T-helper 2 cell (primary cell): ENCODE measurements around the gene MYBPHL.

Experiments used
- DNase-seq, 5 experiments: peaks; one replicate each; pipeline versions ENCODE4 v3.0.0 to v3.0.0-alpha.2; 2012 to 2022

Gene MYBPHL

DNA sequence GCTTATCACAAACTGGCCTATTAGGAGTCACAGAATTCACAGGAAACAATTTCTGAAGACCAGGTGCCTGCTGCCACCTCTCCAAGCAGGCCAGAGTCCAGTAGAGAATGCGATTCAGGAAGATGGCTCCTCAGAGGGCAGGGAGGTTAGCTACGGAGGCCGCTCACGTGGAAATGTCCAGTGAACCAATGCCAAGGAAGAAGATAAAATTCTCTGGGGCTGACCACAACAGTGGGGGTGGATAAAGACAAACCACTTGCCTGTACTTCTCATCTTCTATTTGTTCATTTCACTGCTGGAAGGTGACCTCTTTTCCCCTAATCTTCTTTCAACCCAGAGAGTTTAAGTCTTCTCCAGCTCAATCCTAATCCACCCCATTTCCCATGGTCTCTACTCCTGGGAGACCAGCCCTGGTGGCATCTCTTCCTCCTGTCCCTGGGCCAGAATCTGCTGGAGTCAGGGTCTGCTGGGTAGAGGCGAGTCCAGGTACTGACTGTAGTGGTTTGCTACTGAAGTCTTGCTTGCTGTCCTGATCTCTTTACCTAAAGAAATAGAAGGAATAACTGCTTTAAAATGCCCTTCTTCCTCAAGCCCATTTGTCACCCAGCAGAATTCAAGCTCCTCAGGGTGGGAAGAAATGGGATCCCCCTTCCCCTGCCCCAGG, 27.1 kb downstream of the MYBPHL start:
- no peak for DNase-seq

DNA sequence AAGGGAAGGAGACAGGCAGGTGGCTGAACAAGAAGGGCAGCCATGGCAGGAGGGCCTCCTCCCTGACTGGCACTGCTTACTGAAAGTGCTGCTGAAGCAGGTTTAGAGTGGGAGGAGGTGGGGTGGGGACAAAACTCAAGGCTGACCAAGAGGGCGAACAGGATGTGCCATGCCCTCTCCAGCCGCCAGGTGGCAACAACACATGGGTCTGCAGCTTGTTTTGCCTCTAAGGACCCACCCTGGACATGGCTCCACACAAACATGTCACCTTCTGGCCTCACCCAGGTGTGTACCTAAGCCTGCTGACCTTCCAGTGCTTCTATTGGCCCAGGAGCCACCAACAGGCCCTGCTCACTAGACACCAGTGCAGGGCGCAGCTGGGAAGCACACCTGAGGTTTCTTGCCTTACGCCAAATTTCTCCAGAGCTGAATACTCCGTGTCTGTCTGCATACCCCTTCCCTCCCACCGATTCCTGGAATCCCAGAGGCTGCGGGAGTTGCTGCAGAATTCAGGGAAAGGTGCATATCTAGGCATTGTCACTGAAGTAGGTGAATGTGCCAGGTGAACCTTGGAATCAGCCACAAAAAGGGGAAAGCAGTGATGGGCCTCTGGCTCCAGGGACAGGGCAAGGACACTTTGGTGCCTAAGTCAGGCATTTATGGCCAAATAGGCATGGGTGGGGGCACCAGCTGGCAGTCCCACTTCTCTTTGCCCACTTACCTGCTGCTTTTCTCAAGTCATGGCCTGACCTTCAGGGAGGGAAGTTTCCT, 29.2 kb downstream of the MYBPHL start:
- DNase-seq, result peak in 4 of 5 experiments; percentile 28 to 66 (median 52)

DNA sequence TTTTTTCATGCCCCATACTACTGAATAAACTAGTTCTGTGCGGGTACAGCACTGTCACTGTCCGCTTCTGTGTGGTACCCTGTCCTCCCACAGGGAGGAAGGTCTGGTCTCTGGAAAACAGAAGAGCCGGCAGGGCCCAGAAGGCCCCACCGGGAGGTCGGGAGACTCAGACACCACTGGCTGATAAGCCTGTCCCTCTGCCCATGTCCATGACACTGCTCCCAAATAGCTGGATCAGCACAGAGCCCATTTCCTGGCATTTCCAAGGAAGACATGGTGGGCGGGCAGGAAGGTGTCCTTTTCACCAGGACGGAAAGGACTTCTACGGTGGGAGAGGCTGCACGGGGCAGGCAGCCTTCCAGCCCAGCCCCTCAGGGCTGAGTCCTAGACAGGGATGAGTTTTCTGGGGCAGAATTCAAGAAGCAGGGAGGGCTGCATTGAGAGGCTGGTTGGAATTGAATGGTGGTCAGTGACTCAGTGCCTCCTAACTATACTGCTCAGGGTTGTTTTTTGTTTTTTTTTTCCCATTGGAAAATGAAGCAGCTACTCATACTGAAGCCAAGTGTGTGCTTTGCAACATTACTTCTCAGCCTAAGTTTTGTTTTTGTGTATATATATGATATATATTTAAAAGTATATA, 31.0 kb downstream of the MYBPHL start:
- DNase-seq, result no peak

DNA sequence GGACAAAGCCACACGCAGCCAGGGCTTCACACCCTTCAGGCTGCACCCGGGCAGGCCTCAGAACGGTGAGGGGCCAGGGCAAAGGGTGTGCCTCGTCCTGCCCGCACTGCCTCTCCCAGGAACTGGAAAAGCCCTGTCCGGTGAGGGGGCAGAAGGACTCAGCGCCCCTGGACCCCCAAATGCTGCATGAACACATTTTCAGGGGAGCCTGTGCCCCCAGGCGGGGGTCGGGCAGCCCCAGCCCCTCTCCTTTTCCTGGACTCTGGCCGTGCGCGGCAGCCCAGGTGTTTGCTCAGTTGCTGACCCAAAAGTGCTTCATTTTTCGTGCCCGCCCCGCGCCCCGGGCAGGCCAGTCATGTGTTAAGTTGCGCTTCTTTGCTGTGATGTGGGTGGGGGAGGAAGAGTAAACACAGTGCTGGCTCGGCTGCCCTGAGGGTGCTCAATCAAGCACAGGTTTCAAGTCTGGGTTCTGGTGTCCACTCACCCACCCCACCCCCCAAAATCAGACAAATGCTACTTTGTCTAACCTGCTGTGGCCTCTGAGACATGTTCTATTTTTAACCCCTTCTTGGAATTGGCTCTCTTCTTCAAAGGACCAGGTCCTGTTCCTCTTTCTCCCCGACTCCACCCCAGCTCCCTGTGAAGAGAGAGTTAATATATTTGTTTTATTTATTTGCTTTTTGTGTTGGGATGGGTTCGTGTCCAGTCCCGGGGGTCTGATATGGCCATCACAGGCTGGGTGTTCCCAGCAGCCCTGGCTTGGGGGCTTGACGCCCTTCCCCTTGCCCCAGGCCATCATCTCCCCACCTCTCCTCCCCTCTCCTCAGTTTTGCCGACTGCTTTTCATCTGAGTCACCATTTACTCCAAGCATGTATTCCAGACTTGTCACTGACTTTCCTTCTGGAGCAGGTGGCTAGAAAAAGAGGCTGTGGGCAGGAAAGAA, 32.0 kb downstream of the MYBPHL start:
- no peak for DNase-seq

DNA sequence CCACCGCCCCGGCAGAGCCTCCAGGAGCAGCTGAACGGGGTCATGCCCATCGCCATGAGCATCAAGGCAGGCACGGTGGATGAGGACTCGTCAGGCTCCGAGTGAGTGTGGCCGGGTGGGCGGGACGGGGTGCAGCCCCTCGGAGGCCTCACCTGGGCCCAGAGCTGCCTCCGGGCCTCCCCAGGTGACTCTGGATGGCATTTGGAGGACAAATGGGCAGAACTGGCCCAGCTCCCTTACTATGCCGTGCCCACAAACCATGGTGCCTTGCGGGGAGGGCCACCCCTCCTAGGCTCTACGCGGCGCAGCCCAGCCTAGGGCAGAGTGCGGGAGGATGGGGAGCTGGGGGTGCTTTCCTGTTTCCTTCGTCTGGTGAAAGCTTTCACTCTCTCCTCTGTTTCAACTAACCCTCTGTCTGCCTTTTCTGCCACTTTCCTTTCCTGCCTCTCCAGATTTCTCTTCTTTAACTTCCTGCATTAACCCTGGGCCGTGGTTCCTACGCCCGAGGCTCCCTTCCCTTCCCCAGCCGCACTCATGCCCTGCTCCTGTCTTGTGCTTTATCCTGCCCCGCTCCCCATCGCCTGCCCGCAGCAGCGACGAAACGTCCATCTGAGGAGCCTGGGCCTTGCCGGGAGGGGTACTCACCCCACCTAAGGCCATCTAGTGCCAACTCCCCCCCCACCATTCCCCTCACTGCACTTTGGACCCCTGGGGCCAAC, 33.1 kb downstream of the MYBPHL start:
- DNase-seq, result no peak

DNA sequence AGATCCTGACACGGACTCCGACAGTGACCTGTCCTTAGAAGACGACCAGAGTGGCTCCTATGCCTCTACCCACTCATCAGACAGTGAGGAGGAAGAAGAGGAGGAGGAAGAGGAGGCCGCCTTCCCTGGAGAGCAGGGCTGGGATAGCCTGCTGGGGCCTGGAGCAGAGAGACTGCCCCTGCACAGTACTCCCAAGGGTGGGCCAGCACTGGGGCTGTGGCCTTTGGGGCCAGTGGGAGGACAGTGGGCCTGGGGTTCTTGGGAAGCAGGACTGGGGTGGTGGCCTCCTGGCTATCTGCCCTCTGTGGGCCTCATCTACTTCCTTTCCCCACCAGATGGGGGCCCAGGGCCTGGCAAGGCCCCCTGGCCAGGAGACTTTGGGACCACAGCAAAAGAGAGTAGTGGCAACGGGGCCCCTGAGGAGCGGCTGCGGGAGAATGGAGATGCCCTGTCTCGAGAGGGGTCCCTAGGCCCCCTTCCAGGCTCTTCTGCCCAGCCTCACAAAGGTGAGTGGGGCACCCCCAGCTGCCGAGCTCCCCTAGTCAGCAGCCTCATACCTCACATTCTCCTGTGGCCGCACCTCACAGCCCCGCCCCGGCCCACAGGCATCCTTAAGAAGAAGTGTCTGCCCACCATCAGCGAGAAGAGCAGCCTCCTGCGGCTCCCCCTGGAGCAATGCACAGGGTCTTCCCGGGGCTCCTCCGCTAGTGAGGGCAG, 33.8 kb downstream of the MYBPHL start:
- no peak for DNase-seq

DNA sequence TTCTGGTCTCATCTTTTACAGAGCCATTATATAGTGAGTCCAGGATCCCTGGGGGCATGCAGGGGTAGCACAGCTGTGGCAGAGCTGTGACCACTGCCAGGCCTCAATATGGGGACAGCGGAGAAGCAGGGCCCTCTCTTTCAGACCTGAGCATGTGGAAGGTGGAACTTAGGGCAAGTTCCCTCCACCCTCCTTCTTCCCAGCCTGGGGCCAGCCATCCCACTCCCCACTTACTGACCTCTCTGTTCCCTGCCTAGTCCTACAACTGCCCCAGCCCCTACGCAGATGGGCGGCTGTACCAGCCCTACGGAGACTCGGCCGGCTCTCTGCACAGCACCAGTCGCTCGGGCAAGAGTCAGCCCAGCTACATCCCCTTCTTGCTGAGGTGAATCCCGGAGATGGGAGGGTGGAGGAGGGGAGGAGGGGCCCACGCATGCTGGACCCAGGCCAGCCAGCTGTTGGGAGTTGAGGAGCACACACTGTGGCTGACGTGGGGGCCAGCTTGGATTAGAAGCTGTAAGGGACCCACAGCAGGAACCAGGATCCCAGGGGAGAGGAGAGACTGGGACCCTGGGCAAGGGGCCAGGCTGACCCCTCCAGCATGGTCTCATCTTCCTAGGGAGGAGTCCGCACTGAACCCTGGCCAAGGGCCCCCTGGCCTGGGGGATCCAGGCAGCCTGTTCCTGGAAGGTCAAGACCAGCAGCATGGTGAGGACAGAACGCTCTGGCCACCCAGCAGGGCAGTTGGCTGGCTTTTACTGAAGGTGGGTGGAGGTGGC, 34.6 kb downstream of the MYBPHL start:
- no peak for DNase-seq

DNA sequence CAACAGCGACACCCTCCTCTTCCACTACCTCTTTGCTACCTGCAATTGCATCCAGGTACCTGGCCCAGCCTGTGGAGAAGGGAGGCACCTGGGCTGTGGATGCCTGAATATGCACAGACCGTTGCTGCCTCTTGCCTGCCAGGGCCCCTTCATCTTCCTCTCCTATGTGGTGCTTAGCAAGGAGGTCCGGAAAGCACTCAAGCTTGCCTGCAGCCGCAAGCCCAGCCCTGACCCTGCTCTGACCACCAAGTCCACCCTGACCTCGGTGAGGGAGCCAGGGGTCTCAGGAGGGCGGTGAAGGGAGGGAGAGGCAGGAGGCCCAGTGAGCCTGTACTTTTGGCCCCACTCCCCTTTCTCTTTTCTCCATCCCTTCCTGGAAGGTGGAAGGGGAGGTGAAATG, 35.4 kb downstream of the MYBPHL start:
- no peak for DNase-seq

DNA sequence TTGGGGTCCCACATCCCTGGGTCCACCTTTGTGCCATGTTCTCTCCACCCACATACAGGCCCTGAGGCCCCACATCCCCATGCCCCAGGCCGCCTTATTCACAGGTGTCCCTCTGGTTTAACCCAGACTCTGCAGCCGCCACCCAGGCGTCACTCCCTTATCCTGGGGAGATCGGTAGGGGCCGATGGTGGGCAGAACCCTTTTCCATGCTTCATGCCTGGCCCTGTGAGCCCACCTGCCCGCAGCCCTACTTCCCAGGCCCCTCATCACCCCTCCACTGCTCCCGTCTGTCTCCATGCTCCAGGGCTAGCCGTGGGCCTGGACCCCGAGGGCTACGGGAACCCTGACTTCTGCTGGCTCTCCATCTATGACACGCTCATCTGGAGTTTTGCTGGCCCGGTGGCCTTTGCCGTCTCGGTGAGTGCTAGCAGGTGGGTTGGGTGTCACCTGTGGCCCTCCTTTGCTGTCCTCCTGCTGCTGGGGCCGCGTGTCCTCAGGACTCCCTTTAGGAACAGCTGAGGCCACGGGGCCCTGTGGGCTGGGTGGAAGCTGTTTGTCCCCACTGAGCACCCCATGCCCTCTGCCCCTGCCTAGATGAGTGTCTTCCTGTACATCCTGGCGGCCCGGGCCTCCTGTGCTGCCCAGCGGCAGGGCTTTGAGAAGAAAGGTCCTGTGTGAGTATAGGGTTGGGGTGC, 36.0 kb downstream of the MYBPHL start:
- no peak for DNase-seq

DNA sequence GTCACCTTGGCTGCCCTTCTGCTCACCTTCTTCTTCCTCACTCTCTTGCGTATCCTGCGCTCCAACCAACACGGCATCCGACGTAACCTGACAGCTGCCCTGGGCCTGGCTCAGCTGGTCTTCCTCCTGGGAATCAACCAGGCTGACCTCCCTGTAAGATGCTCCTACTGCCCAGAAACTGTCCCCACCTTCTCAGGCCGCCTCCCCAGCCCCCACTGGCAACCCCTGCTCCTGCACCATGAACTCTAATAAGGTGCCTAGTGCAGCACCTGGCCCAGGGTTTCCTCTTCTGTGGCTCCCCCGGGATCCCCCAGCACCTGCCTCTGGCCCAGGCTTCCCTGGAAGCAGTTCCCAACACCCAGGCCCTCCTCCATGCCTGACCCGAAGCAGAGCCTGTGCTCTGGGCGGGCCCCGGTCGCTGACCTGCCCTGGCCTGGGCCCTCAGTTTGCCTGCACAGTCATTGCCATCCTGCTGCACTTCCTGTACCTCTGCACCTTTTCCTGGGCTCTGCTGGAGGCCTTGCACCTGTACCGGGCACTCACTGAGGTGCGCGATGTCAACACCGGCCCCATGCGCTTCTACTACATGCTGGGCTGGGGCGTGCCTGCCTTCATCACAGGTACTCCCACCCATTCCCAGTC, 36.7 kb downstream of the MYBPHL start:
- DNase-seq, result no peak

DNA sequence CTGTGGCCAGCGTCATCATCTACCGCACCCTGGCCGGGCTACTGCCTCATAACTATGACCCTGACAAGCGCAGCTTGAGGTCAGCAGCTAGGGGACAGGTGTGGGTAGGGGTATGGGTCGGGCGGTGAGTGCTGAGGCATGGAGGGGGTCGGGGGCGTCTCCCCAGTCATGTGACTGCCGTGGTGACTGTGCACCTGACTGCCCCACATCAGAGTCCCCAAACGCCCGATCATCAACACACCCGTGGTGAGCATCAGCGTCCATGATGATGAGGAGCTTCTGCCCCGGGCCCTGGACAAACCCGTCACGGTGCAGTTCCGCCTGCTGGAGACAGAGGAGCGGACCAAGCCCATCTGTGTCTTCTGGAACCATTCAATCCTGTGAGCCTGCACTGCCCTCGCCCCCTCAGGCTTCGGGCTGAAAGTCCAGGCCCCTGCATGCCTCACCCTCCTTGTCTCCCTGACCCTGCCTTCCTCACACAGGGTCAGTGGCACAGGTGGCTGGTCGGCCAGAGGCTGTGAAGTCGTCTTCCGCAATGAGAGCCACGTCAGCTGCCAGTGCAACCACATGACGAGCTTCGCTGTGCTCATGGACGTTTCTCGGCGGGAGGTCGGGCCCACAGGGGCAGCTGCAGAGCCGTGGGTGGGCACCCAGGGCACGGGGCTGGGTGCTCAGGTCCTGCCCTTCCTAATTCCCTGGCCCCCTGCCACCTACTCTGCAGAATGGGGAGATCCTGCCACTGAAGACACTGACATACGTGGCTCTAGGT, 37.4 kb downstream of the MYBPHL start:
- DNase-seq, result no peak

DNA sequence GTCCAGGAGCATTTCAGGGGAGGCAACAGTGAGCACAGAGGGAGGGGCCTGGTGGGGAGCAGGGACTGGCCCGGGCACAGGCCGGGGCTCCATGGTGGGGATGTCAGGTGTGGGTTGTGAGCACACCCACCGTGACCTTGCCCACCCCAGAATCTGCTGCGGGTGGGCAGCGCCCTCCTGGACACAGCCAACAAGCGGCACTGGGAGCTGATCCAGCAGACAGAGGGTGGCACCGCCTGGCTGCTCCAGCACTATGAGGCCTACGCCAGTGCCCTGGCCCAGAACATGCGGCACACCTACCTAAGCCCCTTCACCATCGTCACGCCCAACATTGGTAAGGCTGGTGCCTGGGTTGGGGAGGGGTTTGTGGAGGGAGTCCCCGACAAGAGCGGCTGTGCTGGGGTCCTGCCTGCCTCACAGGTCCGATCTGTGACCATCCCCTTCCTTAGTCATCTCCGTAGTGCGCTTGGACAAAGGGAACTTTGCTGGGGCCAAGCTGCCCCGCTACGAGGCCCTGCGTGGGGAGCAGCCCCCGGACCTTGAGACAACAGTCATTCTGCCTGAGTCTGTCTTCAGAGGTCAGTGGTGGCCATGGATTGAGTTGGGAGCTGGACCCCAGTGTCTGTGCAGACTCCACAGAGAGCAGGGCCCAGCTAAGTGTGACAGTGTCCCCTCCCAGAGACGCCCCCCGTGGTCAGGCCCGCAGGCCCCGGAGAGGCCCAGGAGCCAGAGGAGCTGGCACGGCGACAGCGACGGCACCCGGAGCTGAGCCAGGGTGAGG, 38.2 kb downstream of the MYBPHL start:
- no peak for DNase-seq

DNA sequence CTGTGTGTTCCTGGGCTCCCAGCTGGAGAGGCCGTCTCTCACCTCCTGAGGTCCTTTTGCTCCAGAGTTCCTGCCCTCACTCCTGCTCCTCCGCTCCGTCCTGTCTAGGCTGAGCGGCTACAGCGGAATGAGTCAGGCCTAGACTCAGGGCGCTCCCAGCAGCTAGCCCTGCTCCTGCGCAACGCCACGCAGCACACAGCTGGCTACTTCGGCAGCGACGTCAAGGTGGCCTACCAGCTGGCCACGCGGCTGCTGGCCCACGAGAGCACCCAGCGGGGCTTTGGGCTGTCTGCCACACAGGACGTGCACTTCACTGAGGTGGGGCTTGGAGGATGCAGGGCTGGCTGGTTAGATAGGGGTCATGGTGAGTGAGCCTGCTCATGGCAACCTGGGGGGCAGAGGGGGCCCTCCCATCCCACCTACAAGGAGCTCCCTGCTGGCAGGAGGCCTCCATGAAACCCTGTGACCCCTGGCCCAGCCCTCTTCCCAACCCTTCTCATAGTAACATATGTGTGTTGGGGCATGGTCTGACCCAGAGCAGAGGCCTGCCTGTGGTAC, 39.0 kb downstream of the MYBPHL start:
- no peak for DNase-seq

DNA sequence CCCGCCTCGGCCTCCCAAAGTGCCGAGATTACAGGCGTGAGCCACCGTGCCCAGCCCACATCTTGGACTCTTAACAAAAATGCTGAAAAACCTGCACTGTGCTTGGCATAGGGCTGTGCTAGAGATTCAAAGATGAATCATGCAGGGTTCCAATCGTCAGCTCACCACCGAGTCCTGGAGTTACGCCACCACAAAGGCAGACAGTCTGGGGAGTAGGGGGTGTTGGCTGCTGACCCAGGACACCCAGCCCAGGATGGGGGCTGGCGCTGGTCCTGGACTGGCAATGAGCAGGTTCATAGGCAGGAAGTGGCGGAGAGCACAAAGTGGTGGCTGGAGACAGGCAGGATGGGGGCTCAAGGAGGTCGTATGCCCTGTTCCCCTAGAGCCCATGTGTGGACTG, 39.8 kb downstream of the MYBPHL start:
- DNase-seq, result no peak

DNA sequence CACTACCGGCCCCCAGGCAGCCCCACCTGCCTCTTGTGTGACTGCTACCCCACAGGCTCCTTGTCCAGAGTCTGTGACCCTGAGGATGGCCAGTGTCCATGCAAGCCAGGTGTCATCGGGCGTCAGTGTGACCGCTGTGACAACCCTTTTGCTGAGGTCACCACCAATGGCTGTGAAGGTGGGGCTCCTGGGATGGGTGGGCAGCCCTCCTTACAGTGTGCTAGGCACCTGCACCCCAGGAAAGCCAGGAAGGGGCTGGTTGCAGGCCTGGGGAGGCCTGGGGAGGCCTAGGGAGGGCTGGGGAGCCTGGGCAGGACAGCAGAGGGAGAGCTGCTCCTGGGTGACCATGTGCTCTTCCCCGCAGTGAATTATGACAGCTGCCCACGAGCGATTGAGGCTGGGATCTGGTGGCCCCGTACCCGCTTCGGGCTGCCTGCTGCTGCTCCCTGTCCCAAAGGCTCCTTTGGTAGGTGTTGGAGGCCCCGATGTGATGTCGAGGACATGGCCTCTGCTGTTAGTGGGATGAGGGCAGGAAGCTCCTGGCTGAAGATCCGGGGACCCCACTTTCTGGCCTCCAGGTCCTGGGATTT, 41.0 kb downstream of the MYBPHL start:
- DNase-seq, result no peak

DNA sequence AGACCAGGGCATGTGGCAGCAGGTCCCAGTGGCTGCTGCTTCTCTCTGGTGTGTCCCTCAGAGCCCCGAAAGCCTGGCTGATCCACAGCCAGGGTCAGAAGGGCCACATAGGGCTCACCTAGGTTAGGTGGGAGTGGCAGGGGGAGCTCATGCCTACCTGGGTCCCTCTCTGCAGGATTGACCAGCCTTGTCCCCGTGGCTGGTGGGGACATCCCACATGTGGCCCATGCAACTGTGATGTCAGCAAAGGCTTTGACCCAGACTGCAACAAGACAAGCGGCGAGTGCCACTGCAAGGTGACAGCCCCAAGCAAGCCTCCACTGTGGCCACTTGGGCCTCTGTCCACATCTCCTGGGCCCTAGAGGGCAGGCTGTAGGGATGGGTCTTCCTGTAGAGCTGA, 41.8 kb downstream of the MYBPHL start:
- DNase-seq, result no peak

DNA sequence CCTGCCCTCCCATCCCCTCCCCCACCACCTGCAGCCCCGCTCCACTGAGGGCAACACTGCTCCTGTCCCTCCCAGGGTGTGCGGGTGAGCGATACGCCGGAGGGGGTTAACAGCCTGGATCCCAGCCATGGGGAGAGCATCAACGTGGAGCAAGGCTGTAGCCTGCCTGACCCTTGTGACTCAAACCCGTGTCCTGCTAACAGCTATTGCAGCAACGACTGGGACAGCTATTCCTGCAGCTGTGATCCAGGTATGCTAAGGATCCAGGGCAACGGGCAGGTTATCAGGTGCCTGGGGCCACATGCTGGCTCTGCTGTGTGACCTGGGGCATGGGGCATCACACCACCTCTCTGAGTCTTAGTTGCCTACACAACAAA, 42.4 kb downstream of the MYBPHL start:
- DNase-seq, result no peak
